ENCODE results near the gene DGLUCY. TPM values are rescaled to one million over a fixed set of nuclear protein-coding genes. Genes with fewer than 3 reads are reported as not detected.

The DGLUCY gene
- total and polyA plus RNA-seq, 9 donors = 17.9 to 73.3 (median 39.3) TPM

- TF ChIP-seq CTCF (IDR thresholded peaks at IDR 0.05) (no peak), EP300 (IDR thresholded peaks at IDR 0.05) (no peak), POLR2A (IDR thresholded peaks at IDR 0.05) (no peak)
- Histone ChIP-seq H3K9me3 (no peaks in the 10 kb centered on the region), H3K4me3 (no peak overlapping the region), H3K4me1 (ENCODE audit: insufficient read depth) (no peaks in the 10 kb centered on the region), H3K27me3 (no peaks in the 10 kb centered on the region), H3K27ac (no peak overlapping the region), H3K36me3 (no peaks in the 10 kb centered on the region)
- WGBS, 3 donors = 94 to 96% (median 94%) methylated on average over 16 of the region's 16 CpGs
- intact Hi-C loops (cut with DNase I) = no loop called here
- DNase-seq = no peak
These were observed 120.9 kb downstream of the DGLUCY start for GRCh38 chr14:91234791-91235114.

GRCh38 chr14:91235841-91236240, 122.0 kb downstream of the DGLUCY start:
- no peak for DNase-seq
- intact Hi-C loops (cut with DNase I) = no loop called here
- H3K27me3 ChIP-seq = no peaks in the 10 kb centered on the region
- WGBS, 3 donors = 85 to 92% (median 90%) methylated on average over 7 of the region's 7 CpGs
- no peak overlapping the region for H3K4me3 ChIP-seq
- no peaks in the 10 kb centered on the region for H3K36me3 ChIP-seq
- TF ChIP-seq EP300 (IDR thresholded peaks at IDR 0.05) = no peak
- no peak for TF ChIP-seq CTCF (IDR thresholded peaks at IDR 0.05)
- no peaks in the 10 kb centered on the region for H3K4me1 ChIP-seq (ENCODE audit: insufficient read depth)
- no peak overlapping the region for H3K27ac ChIP-seq
- H3K9me3 ChIP-seq = no peaks in the 10 kb centered on the region

GRCh38 chr14:91237219-91237618, 123.3 kb downstream of the DGLUCY start:
- TF ChIP-seq EP300 (IDR thresholded peaks at IDR 0.05) (no peak), CTCF (IDR thresholded peaks at IDR 0.05) (no peak), POLR2A (IDR thresholded peaks at IDR 0.05) (no peak)
- Histone ChIP-seq H3K27ac (no peak overlapping the region), H3K36me3 (no peaks in the 10 kb centered on the region), H3K9me3 (no peaks in the 10 kb centered on the region), H3K27me3 (no peaks in the 10 kb centered on the region), H3K4me1 (ENCODE audit: insufficient read depth) (no peaks in the 10 kb centered on the region), H3K4me3 (no peak overlapping the region)
- WGBS, 3 donors = 70 to 80% (median 73%) methylated on average over 7 of the region's 7 CpGs
- intact Hi-C loops (cut with DNase I) = no loop called here
- no peak for DNase-seq

GRCh38 chr14:91238085-91238484, 124.2 kb downstream of the DGLUCY start:
- Histone ChIP-seq H3K36me3 (no peaks in the 10 kb centered on the region), H3K27ac (no peak overlapping the region), H3K9me3 (no peaks in the 10 kb centered on the region), H3K27me3 (no peaks in the 10 kb centered on the region), H3K4me1 (ENCODE audit: insufficient read depth) (no peaks in the 10 kb centered on the region), H3K4me3 (no peak overlapping the region)
- 72 to 79% (median 75%) methylated on average over 4 of the region's 4 CpGs for WGBS, 3 donors
- intact Hi-C loops (cut with DNase I) = no loop called here
- TF ChIP-seq POLR2A (IDR thresholded peaks at IDR 0.05) (no peak), CTCF (IDR thresholded peaks at IDR 0.05) (no peak)
- no peak for DNase-seq

- Histone ChIP-seq H3K4me3 (no peak overlapping the region), H3K27ac (no peak overlapping the region), H3K36me3 (no peaks in the 10 kb centered on the region), H3K4me1 (ENCODE audit: insufficient read depth) (no peaks in the 10 kb centered on the region), H3K9me3 (no peaks in the 10 kb centered on the region), H3K27me3 (no peaks in the 10 kb centered on the region)
- DNase-seq = no peak
- intact Hi-C loops (cut with DNase I) = no loop called here
- WGBS, 3 donors = 77 to 79% (median 77%) methylated on average over 8 of the region's 8 CpGs
- TF ChIP-seq CTCF (IDR thresholded peaks at IDR 0.05) (no peak), EP300 (IDR thresholded peaks at IDR 0.05) (no peak), POLR2A (IDR thresholded peaks at IDR 0.05) (no peak)
These were observed 124.8 kb downstream of the DGLUCY start for GRCh38 chr14:91238661-91239060.

All from ovary (tissue), 9 donors.